ENCODE results near the gene RBM12. TPM values are rescaled to one million over a fixed set of nuclear protein-coding genes. Genes with fewer than 3 reads are reported as not detected.

The RBM12 gene
- total RNA-seq, 2 experiments from 2014 or later, result 66.3 to 152 TPM

DNA sequence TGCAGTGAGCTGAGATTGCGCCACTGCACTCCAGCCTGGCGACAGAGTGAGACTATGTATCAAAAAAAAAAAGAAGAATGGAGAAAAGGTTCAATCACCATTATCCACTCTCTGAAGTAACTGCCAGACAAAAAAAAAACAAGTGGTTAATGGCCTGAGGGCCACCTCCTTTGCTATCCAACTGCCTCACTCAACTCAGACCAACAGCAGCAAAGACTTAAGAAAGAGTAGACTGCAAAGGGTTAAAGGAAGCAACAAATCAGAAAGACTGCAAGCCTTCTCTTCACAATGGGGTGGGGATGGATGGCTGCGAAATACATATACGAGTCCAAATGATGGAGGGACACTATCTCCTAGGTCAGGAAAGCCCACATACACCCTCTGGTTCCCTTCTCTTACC lies 31.3 kb upstream of the RBM12 start:
- Histone ChIP-seq H3K9me2 (ENCODE audit: insufficient read depth, low read length) (no peaks in the 10 kb centered on the region), H3K4me2 (ENCODE audit: low read length) (no peak overlapping the region), H3K79me2 (ENCODE audit: insufficient read depth, low read depth, low read length) (peaks cover 29% of the 10 kb centered on the region; the same call in 1 of the 2 replicates), H3K4me3 (ENCODE audit: low read depth, low read length, poor library complexity, severe bottlenecking) (no peak overlapping the region), H3K4me1 (ENCODE audit: insufficient read depth, low read length, poor library complexity, severe bottlenecking) (peaks cover 23% of the 10 kb centered on the region), H3K27ac (ENCODE audit: low read depth, low read length, poor library complexity, severe bottlenecking) (no peak overlapping the region), H3K36me3 (ENCODE audit: insufficient read depth, low read length) (peaks cover 34% of the 10 kb centered on the region), H3K9me3 (ENCODE audit: low read length) (no peaks in the 10 kb centered on the region), H2AFZ (ENCODE audit: low read length) (no peak overlapping the region), H4K20me1 (ENCODE audit: insufficient read depth, low read length) (no peaks in the 10 kb centered on the region; the same call in 1 of the 2 replicates)
- POLR2A ChIA-PET, result no interaction called here
- TF ChIP-seq EZH2phosphoT487 (IDR thresholded peaks at IDR 0.05; ENCODE audit: borderline replicate concordance, low read depth, low read length), result no peak
- TF ChIP-seq, protein P1, sequence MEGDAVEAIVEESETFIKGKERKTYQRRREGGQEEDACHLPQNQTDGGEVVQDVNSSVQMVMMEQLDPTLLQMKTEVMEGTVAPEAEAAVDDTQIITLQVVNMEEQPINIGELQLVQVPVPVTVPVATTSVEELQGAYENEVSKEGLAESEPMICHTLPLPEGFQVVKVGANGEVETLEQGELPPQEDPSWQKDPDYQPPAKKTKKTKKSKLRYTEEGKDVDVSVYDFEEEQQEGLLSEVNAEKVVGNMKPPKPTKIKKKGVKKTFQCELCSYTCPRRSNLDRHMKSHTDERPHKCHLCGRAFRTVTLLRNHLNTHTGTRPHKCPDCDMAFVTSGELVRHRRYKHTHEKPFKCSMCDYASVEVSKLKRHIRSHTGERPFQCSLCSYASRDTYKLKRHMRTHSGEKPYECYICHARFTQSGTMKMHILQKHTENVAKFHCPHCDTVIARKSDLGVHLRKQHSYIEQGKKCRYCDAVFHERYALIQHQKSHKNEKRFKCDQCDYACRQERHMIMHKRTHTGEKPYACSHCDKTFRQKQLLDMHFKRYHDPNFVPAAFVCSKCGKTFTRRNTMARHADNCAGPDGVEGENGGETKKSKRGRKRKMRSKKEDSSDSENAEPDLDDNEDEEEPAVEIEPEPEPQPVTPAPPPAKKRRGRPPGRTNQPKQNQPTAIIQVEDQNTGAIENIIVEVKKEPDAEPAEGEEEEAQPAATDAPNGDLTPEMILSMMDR (conservative IDR thresholded peaks at IDR 0.05; ENCODE audit: low read length), result no peak
- intact Hi-C loops (cut with micrococcal nuclease; ENCODE audit: unreplicated experiment), result loop anchor here (5.0 kb wide), 3 partner anchors 79 to 234 kb away; partner anchors contain the start of gene SPAG4
- no peak for DNase-seq (ENCODE audit: low spot score)
- no TSS peak for BruUV-seq (replicated peaks)
- CTCF ChIA-PET (ENCODE audit: unreplicated experiment), result no interaction called here

DNA sequence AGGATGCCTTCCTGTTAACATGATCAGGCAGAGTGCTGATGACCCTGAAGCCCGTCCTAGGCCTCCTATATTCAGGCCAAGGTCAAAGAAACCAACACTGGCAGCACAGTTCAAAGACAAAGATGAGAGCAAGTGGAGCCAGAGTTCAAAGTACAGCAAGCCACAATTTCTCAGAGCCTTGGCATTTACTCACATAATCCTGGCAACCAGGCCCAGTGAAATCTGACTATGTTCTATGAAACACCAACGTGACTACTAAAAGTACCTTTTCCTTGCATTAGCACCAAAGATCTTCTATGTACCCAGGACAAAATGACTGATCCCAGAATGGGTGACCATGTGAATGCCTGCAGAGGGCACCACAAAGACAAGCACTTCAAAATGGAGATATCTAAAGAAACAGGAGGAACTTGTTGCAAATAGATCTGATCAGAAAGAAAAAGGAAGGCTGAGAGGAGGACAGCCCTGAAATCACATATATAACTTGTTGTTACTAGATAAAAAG lies 30.6 kb upstream of the RBM12 start:
- TF ChIP-seq EZH2phosphoT487 (IDR thresholded peaks at IDR 0.05; ENCODE audit: borderline replicate concordance, low read depth, low read length), result no peak
- TF ChIP-seq, protein P1 (conservative IDR thresholded peaks at IDR 0.05; ENCODE audit: low read length), result peak; percentile 42; the same call in 1 of the 2 replicates
- H3K27ac ChIP-seq (ENCODE audit: low read depth, low read length, poor library complexity, severe bottlenecking), result no peak overlapping the region
- no peak overlapping the region for H2AFZ ChIP-seq (ENCODE audit: low read length)
- no TSS peak for BruUV-seq (replicated peaks)
- H4K20me1 ChIP-seq (ENCODE audit: insufficient read depth, low read length), result no peaks in the 10 kb centered on the region; the same call in 1 of the 2 replicates
- POLR2A ChIA-PET, result no interaction called here
- peaks cover 22% of the 10 kb centered on the region; the same call in 1 of the 2 replicates for H3K79me2 ChIP-seq (ENCODE audit: insufficient read depth, low read depth, low read length)
- H3K4me3 ChIP-seq (ENCODE audit: low read depth, low read length, poor library complexity, severe bottlenecking), result no peak overlapping the region
- no peak overlapping the region for H3K4me2 ChIP-seq (ENCODE audit: low read length)
- intact Hi-C loops (cut with micrococcal nuclease; ENCODE audit: unreplicated experiment), result loop anchor here (5.0 kb wide), 3 partner anchors 78 to 233 kb away; partner anchors contain the start of gene SPAG4
- no peak for DNase-seq (ENCODE audit: low spot score)
- H3K4me1 ChIP-seq (ENCODE audit: insufficient read depth, low read length, poor library complexity, severe bottlenecking), result peaks cover 17% of the 10 kb centered on the region
- CTCF ChIA-PET (ENCODE audit: unreplicated experiment), result no interaction called here
- H3K36me3 ChIP-seq (ENCODE audit: insufficient read depth, low read length), result peaks cover 34% of the 10 kb centered on the region
- no peaks in the 10 kb centered on the region for H3K9me2 ChIP-seq (ENCODE audit: insufficient read depth, low read length)
- no peaks in the 10 kb centered on the region for H3K9me3 ChIP-seq (ENCODE audit: low read length)

DNA sequence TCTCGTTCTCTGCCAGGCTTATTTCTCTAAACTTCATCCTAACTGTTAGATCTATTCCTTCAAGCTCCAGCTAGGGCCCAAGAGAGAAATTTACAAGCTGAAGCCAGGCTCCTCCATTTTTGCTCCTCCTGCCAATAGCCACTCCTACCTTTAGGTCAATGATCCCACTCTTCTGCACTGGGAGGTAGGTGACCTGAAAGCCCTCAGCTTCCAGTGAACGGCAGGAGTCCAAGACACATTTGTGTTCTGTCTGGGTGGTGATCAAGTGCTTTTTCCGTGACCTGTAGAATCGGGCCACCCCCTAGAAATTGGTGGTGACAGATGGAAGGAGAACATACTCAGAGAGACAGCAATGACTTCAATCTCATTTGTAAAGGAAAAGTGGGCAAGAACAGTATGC lies 25.6 kb upstream of the RBM12 start:
- no peak for DNase-seq (ENCODE audit: low spot score)
- Histone ChIP-seq H3K79me2 (ENCODE audit: insufficient read depth, low read depth, low read length) (no peaks in the 10 kb centered on the region), H3K4me2 (ENCODE audit: low read length) (no peak overlapping the region), H3K4me3 (ENCODE audit: low read depth, low read length, poor library complexity, severe bottlenecking) (no peak overlapping the region), H3K4me1 (ENCODE audit: insufficient read depth, low read length, poor library complexity, severe bottlenecking) (no peaks in the 10 kb centered on the region), H2AFZ (ENCODE audit: low read length) (no peak overlapping the region), H3K36me3 (ENCODE audit: insufficient read depth, low read length) (peaks cover 46% of the 10 kb centered on the region), H3K27ac (ENCODE audit: low read depth, low read length, poor library complexity, severe bottlenecking) (no peak overlapping the region), H4K20me1 (ENCODE audit: insufficient read depth, low read length) (no peaks in the 10 kb centered on the region), H3K9me2 (ENCODE audit: insufficient read depth, low read length) (no peaks in the 10 kb centered on the region), H3K9me3 (ENCODE audit: low read length) (no peaks in the 10 kb centered on the region)
- ChIA-PET POLR2A (no interaction called here), CTCF (ENCODE audit: unreplicated experiment) (no interaction called here)
- BruUV-seq (replicated peaks), result no TSS peak
- TF ChIP-seq, protein P1 (conservative IDR thresholded peaks at IDR 0.05; ENCODE audit: low read length), result no peak
- TF ChIP-seq EZH2phosphoT487 (IDR thresholded peaks at IDR 0.05; ENCODE audit: borderline replicate concordance, low read depth, low read length), result no peak
- intact Hi-C loops (cut with micrococcal nuclease; ENCODE audit: unreplicated experiment), result no loop called here

Data from OCI-LY7 (cell line).